Right ventricle myocardium superior (tissue), 1 donor: Measurements from ENCODE around the gene NFX1. TPM values are rescaled to one million over a fixed set of nuclear protein-coding genes. Genes with fewer than 3 reads are reported as not detected.
"Not testable (repeated sequence)": the region's sequence is repeated elsewhere in the genome, so short reads cannot be mapped to it uniquely, and the experiment has no call there.

ENCODE experiments used
- ATAC-seq: fragments of 200-7000 bp; cut with Tn5 transposase; one replicate; pipeline ENCODE4 v1.9.1; 2020; ENCODE audit warnings: mild to moderate bottlenecking; ENCODE audit not compliant: poor library complexity
- DNase-seq: peaks from one replicate; pipeline ENCODE4 v3.0.0-alpha.2; 2020
- intact Hi-C: fragments of 100-400 bp; cut with DNase I; formaldehyde crosslinking; loops from one replicate; pipeline ENCODE4 v1.11.2; 2022
- total RNA-seq: library from RNA; stranded (reverse); fragmentation: NEBNext Ultra II Directional; extraction: Animal tissue kit (Norgen Biotek cat#: 25700); gene quantifications from one replicate; pipeline ENCODE4 v1.2.1, GENCODE V29; 2021
- donor health status: DM: no; HTN: yes; CAD: no; lungs with severe emphysema.

NFX1 gene
- total RNA-seq, 1 donor from 2014 or later = 26.2 TPM

- intact Hi-C loops = no loop called here
- no peak for DNase-seq
- ATAC-seq = no peak
Measured at GRCh38 chr9:33295571-33295970, 5.3 kb downstream of the NFX1 start.

- intact Hi-C loops = no loop called here
- peak; percentile 56 for DNase-seq
- peak; percentile 47 for ATAC-seq
Measured at GRCh38 chr9:33297432-33297831, 7.1 kb downstream of the NFX1 start.

- intact Hi-C loops = no loop called here
- no peak for ATAC-seq
- DNase-seq = no peak
Measured at GRCh38 chr9:33300546-33300945, 10.2 kb downstream of the NFX1 start.

GRCh38 chr9:33304362-33304761 lies 14.0 kb downstream of the NFX1 start:
- ATAC-seq (no peak), DNase-seq (no peak)
- intact Hi-C loops = no loop called here

- DNase-seq (no peak), ATAC-seq (no peak)
- intact Hi-C loops = no loop called here
Measured at GRCh38 chr9:33306037-33306436, 15.7 kb downstream of the NFX1 start.

- intact Hi-C loops = no loop called here
- DNase-seq (no peak), ATAC-seq (no peak)
Measured at GRCh38 chr9:33307067-33307466, 16.8 kb downstream of the NFX1 start.

- ATAC-seq = no peak
- intact Hi-C loops = no loop called here
- DNase-seq = no peak
Measured at GRCh38 chr9:33309903-33310302, 19.6 kb downstream of the NFX1 start.

- intact Hi-C loops = no loop called here
- ATAC-seq = no peak
Measured at GRCh38 chr9:33310748-33311147, 20.4 kb downstream of the NFX1 start.

GRCh38 chr9:33311953-33312352 lies 21.6 kb downstream of the NFX1 start:
- DNase-seq (no peak), ATAC-seq (no peak)
- intact Hi-C loops = no loop called here

More at GRCh38 chr9:33310748-33311147, 20.4 kb downstream of the NFX1 start:
- DNase-seq = no peak

- ATAC-seq = no peak
- intact Hi-C loops = no loop called here
Measured at GRCh38 chr9:33315371-33315770, 25.1 kb downstream of the NFX1 start.

GRCh38 chr9:33317136-33317535 lies 26.8 kb downstream of the NFX1 start:
- intact Hi-C loops, DNase-seq, ATAC-seq: not testable (repeated sequence)

More at GRCh38 chr9:33315371-33315770, 25.1 kb downstream of the NFX1 start:
- no peak for DNase-seq

- intact Hi-C loops = no loop called here
- DNase-seq (no peak), ATAC-seq (peak; percentile 47)
Measured at GRCh38 chr9:33318225-33318624, 27.9 kb downstream of the NFX1 start.

- intact Hi-C loops = no loop called here
- no peak for DNase-seq
- ATAC-seq = no peak
Measured at GRCh38 chr9:33318781-33319180, 28.5 kb downstream of the NFX1 start.

- ATAC-seq = peak; percentile 29
- no peak for DNase-seq
- intact Hi-C loops = no loop called here
Measured at GRCh38 chr9:33320230-33320567, 29.9 kb downstream of the NFX1 start.

GRCh38 chr9:33320568-33321261 lies 30.4 kb downstream of the NFX1 start:
- ATAC-seq (peak; percentile 58), DNase-seq (no peak)
- intact Hi-C loops = no loop called here

GRCh38 chr9:33329117-33329563 lies 38.8 kb downstream of the NFX1 start:
- intact Hi-C loops = no loop called here
- ATAC-seq = peak; percentile 90
- no peak for DNase-seq

GRCh38 chr9:33329979-33330378 lies 39.7 kb downstream of the NFX1 start:
- DNase-seq = no peak
- intact Hi-C loops = no loop called here
- ATAC-seq = peak; percentile 22

- intact Hi-C loops = no loop called here
- no peak for ATAC-seq
Measured at GRCh38 chr9:33331377-33331891, 41.1 kb downstream of the NFX1 start.

GRCh38 chr9:33332011-33332410 lies 41.7 kb downstream of the NFX1 start:
- intact Hi-C loops = no loop called here
- DNase-seq = no peak
- ATAC-seq = no peak

More at GRCh38 chr9:33331377-33331891, 41.1 kb downstream of the NFX1 start:
- DNase-seq = no peak

- ATAC-seq, intact Hi-C loops, DNase-seq: not testable (repeated sequence)
Measured at GRCh38 chr9:33332956-33333355, 42.6 kb downstream of the NFX1 start.

GRCh38 chr9:33340186-33340585 lies 49.9 kb downstream of the NFX1 start:
- intact Hi-C loops = no loop called here
- DNase-seq (no peak), ATAC-seq (no peak)
